Neural progenitor cell (in vitro differentiated cells): Measurements from ENCODE around the gene CUEDC1.
A peak's percentile ranks its signal among the peaks of the same experiment; 100 is the strongest.

Experiments used
- CTCF ChIP-seq: fragments of 200-600 bp; sonication (generic); IDR thresholded peaks from 2 replicates; pipeline ENCODE4 v1.5.1; 2017; ENCODE audit warnings: antibody characterized with exemption, mild to moderate bottlenecking
- EZH2 ChIP-seq: fragments of 200-600 bp; sonication (generic); IDR thresholded peaks from 2 replicates; pipeline ENCODE4 v1.6.1; 2017; ENCODE audit warnings: antibody characterized with exemption, mild to moderate bottlenecking, moderate library complexity
- EZH2phosphoT487 ChIP-seq: fragments of 200-600 bp; sonication (generic); IDR thresholded peaks from 2 replicates; pipeline ENCODE4 v1.6.1; 2017; ENCODE audit warnings: antibody characterized with exemption

GRCh38 chr17:57834146-57834741 is 121.0 kb downstream of the CUEDC1 start:
- peak; percentile 14 for TF ChIP-seq CTCF
- TF ChIP-seq EZH2: no peak
- TF ChIP-seq EZH2phosphoT487: no peak
